SK-N-SH (cell line): ENCODE results near the gene NCAPH2. TPM values are rescaled to one million over a fixed set of nuclear protein-coding genes. Genes with fewer than 3 reads are reported as not detected.

ENCODE experiments used
- CTCF ChIA-PET: fragments of 300-600, 350-600 bp; formaldehyde crosslinking; extraction: SDS; loops from one replicate; lab custom pipeline; 2021; lab: Yijun Ruan, JAX
- POLR2A ChIA-PET: fragments of 350-600 bp; sonication (Branson Sonifier 250); formaldehyde crosslinking; extraction: SDS; loops from one replicate; lab custom pipeline; 2020; ENCODE audit warnings: antibody characterized with exemption, inconsistent platforms; lab: Yijun Ruan, JAX
- DNase-seq: peaks from one replicate; pipeline ENCODE4 v3.0.0; 2012
- H2AFZ ChIP-seq: fragments of 200-600 bp; sonication (generic); 2 replicates; pipeline ENCODE4 v1.8.1; 2016; ENCODE audit warnings: antibody characterized with exemption, mild to moderate bottlenecking, low read depth
- H3F3A ChIP-seq: fragments of 200-600 bp; sonication (generic); replicated peaks from 2 replicates; pipeline ENCODE3; 2016; ENCODE audit warnings: antibody characterized with exemption, mild to moderate bottlenecking; ENCODE audit not compliant: insufficient read depth
- H3K27ac ChIP-seq, 2 experiments: fragments of 200-500 bp in 1 of 2; fragments of 200-600 bp in 1 of 2; sonication (Bioruptor generic) in 1 of 2; sonication (generic), shearing (Covaris generic) in 1 of 2; 2 replicates each; pipeline versions ENCODE4 v1.5.1 to v1.6.1; 2014 to 2016; ENCODE audit warnings: low read depth in 2 of 2, inconsistent platforms in 1 of 2, low read length in 1 of 2, mild to moderate bottlenecking in 1 of 2, mixed read lengths in 1 of 2
- H3K27me3 ChIP-seq: fragments of 200-600 bp; sonication (generic), shearing (Covaris generic); 2 replicates; pipeline ENCODE4 v1.6.1; 2016; ENCODE audit warnings: mixed run types; ENCODE audit not compliant: insufficient read depth
- H3K36me3 ChIP-seq, 2 experiments: fragments of 200-500 bp in 1 of 2; fragments of 200-600 bp in 1 of 2; sonication (Bioruptor generic) in 1 of 2; sonication (generic) in 1 of 2; replicated peaks in 1 of 2; 2 replicates each; pipeline versions ENCODE3 to v1.5.1; 2014 to 2016; ENCODE audit warnings: low read length in 1 of 2, mild to moderate bottlenecking in 1 of 2; ENCODE audit not compliant: insufficient read depth in 2 of 2, control insufficient read depth in 1 of 2
- H3K4me1 ChIP-seq, 2 experiments: fragments of 200-500 bp in 1 of 2; fragments of 200-600 bp in 1 of 2; sonication (Bioruptor generic) in 1 of 2; sonication (generic), shearing (Covaris generic) in 1 of 2; 2 replicates each; pipeline versions ENCODE4 v1.5.1 to v1.6.1; 2014 to 2016; ENCODE audit warnings: low read depth in 1 of 2, low read length in 1 of 2, mixed run types in 1 of 2; ENCODE audit not compliant: insufficient read depth in 2 of 2, control insufficient read depth in 1 of 2
- H3K4me2 ChIP-seq: fragments of 200-600 bp; sonication (generic), shearing (Covaris generic); 2 replicates; pipeline ENCODE4 v1.6.1; 2017; ENCODE audit warnings: mixed run types
- H3K4me3 ChIP-seq, 2 experiments: fragments of 200-500 bp in 1 of 2; fragments of 200-600 bp in 1 of 2; sonication (Bioruptor generic) in 1 of 2; sonication (generic), shearing (Covaris generic) in 1 of 2; 2 replicates each; pipeline versions ENCODE4 v1.5.1 to v1.8.1; 2014 to 2016; ENCODE audit warnings: low read depth in 2 of 2, inconsistent platforms in 1 of 2, low read length in 1 of 2, mild to moderate bottlenecking in 1 of 2, mixed read lengths in 1 of 2, moderate library complexity in 1 of 2
- H3K79me2 ChIP-seq: fragments of 200-600 bp; sonication (generic); 2 replicates; pipeline ENCODE4 v1.8.1; 2017; ENCODE audit warnings: mild to moderate bottlenecking; ENCODE audit not compliant: insufficient read depth
- H3K9ac ChIP-seq: fragments of 200-600 bp; sonication (generic); 2 replicates; pipeline ENCODE4 v1.6.1; 2017; ENCODE audit warnings: mixed run types
- H3K9me2 ChIP-seq: fragments of 200-600 bp; sonication (generic); 2 replicates; pipeline ENCODE4 v1.6.1; 2017; ENCODE audit warnings: mixed run types
- H3K9me3 ChIP-seq: fragments of 200-600 bp; sonication (generic); 2 replicates; pipeline ENCODE4 v1.6.1; 2017; ENCODE audit warnings: mixed run types, mild to moderate bottlenecking, moderate library complexity
- H4K20me1 ChIP-seq: fragments of 200-600 bp; sonication (generic); 2 replicates; pipeline ENCODE4 v1.6.1; 2017; ENCODE audit warnings: mild to moderate bottlenecking, mixed run types; ENCODE audit not compliant: insufficient read depth
- CHD2 ChIP-seq: fragments of 150-350 bp; IDR thresholded peaks from 2 replicates; pipeline ENCODE4 v1.6.1; 2018; ENCODE audit warnings: low read length; ENCODE audit not compliant: partially characterized antibody
- ELF1 ChIP-seq: IDR thresholded peaks from 2 replicates; pipeline ENCODE4 v1.4.0; 2012
- EP300 ChIP-seq, 2 experiments: IDR thresholded peaks; 2 replicates each; pipeline versions ENCODE4 v1.4.0 to v1.6.1; 2012; ENCODE audit warnings: borderline replicate concordance in 1 of 2, low read depth in 1 of 2, low read length in 1 of 2
- FOXM1 ChIP-seq: IDR thresholded peaks from 2 replicates; pipeline ENCODE4 v1.4.0; 2012; ENCODE audit warnings: low read depth, mild to moderate bottlenecking
- GABPA ChIP-seq: IDR thresholded peaks from 2 replicates; pipeline ENCODE4 v1.4.0; 2012; ENCODE audit warnings: low read depth, mild to moderate bottlenecking
- MAX ChIP-seq: IDR thresholded peaks from 2 replicates; pipeline ENCODE4 v1.4.0; 2012; ENCODE audit warnings: low read depth
- MEF2A ChIP-seq: IDR thresholded peaks from 2 replicates; pipeline ENCODE4 v1.4.0; 2012; ENCODE audit warnings: low read depth, borderline replicate concordance
- MXI1 ChIP-seq: IDR thresholded peaks from 2 replicates; pipeline ENCODE4 v1.6.1; 2012; ENCODE audit warnings: mild to moderate bottlenecking, low read depth, low read length, improper control_type of control experiment
- NRF1 ChIP-seq: IDR thresholded peaks from 2 replicates; pipeline ENCODE4 v1.6.1; 2012; ENCODE audit warnings: low read depth, mild to moderate bottlenecking, low read length
- RCOR1 ChIP-seq: fragments of 150-350 bp; IDR thresholded peaks from 2 replicates; pipeline ENCODE4 v1.6.1; 2017; ENCODE audit warnings: antibody characterized with exemption, low read length
- REST ChIP-seq: IDR thresholded peaks from 2 replicates; pipeline ENCODE4 v1.6.1; 2012; ENCODE audit warnings: mild to moderate bottlenecking, low read depth, low read length, moderate library complexity
- RFX5 ChIP-seq: IDR thresholded peaks from 2 replicates; pipeline ENCODE4 v1.6.1; 2012; ENCODE audit warnings: mild to moderate bottlenecking, improper control_type of control experiment, low read length
- SMC3 ChIP-seq: IDR thresholded peaks from 2 replicates; pipeline ENCODE4 v1.6.1; 2012; ENCODE audit warnings: low read depth, low read length, improper control_type of control experiment
- TAF1 ChIP-seq: IDR thresholded peaks from 2 replicates; pipeline ENCODE4 v1.6.1; 2012; ENCODE audit warnings: low read depth, mild to moderate bottlenecking, low read length, moderate library complexity, borderline replicate concordance
- TEAD4 ChIP-seq: IDR thresholded peaks from 2 replicates; pipeline ENCODE4 v1.4.0; 2012; ENCODE audit warnings: mild to moderate bottlenecking, borderline replicate concordance; ENCODE audit not compliant: insufficient read depth
- USF1 ChIP-seq: IDR thresholded peaks from 2 replicates; pipeline ENCODE4 v1.4.0; 2012; ENCODE audit warnings: low read depth, borderline replicate concordance
- YY1 ChIP-seq: IDR thresholded peaks from 2 replicates; pipeline ENCODE4 v1.4.0; 2012; ENCODE audit warnings: low read depth, mild to moderate bottlenecking
- WGBS: methylation state at CpG from one replicate; pipeline ENCODE4 v1.1.6; 2017; ENCODE audit warnings: low lambda C conversion rate; 5-methylcytosine and 5-hydroxymethylcytosine counted together
- polyA plus RNA-seq, 3 experiments: library from polyadenylated mRNA; depleted of rRNA; stranded (reverse); fragments of >200 nt; gene quantifications; 2 replicates each; pipeline ENCODE4 v1.2.3, GENCODE V29; 2012

NCAPH2 gene
- polyA plus RNA-seq, 1 of the 3 experiments (the other 2 are of a cell fraction), result 22.4 TPM

GRCh38 chr22:50473855-50474671 is 34.0 kb upstream of the NCAPH2 start:
- Histone ChIP-seq H3K4me3 (peak overlapping the region; percentile 77 to 88), H3K4me1 (peaks cover 4 to 39% of the 10 kb centered on the region in 2 experiments; a peak in 2 of 4 replicates), H2AFZ (no peak overlapping the region), H4K20me1 (peaks cover 52% of the 10 kb centered on the region), H3K79me2 (peaks cover 53% of the 10 kb centered on the region), H3K9me3 (no peaks in the 10 kb centered on the region), H3K9ac (peak overlapping the region; percentile 64), H3K9me2 (no peaks in the 10 kb centered on the region), H3K27ac (peak overlapping the region in 1 of 2 experiments; percentile 38; a peak in 2 of 4 replicates), H3F3A (no peaks in the 10 kb centered on the region), H3K27me3 (no peaks in the 10 kb centered on the region), H3K36me3 (peaks cover 0 to 2% of the 10 kb centered on the region in 2 experiments), H3K4me2 (peak overlapping the region; percentile 87)
- DNase-seq, result peak; percentile 81
- no peak for TF ChIP-seq GABPA
- TF ChIP-seq USF1, result no peak
- TF ChIP-seq MXI1, result peak; percentile 55
- peak; percentile 5; the same call in 1 of the 2 replicates for TF ChIP-seq MAX
- WGBS, result 7% methylated on average over 5 of the region's 62 CpGs
- CTCF ChIA-PET, result interaction anchor here (1.2 to 5.1 kb wide), 2 partner anchors 24 to 230 kb away, joined by 3 to 24 read pairs; no protein-coding TSS in a partner anchor
- POLR2A ChIA-PET, result interaction anchor here (1.0 to 1.3 kb wide), 2 partner anchors 36 to 51 kb away, joined by 3 to 8 read pairs; partner anchors contain the start of gene SCO2

- peaks cover 0 to 2% of the 10 kb centered on the region in 2 experiments for H3K36me3 ChIP-seq
- peak within 1 kb of the TSS; percentile 76 for H3K9ac ChIP-seq
- ChIA-PET CTCF (interaction anchor here (0.6 to 5.1 kb wide), 5 partner anchors 9 to 231 kb away, joined by 3 to 24 read pairs (median 3); no protein-coding TSS in a partner anchor), POLR2A (interaction anchor here (1.0 kb wide), 1 partner anchor 37 kb away, joined by 3 read pairs; no protein-coding TSS in a partner anchor)
- H3K9me2 ChIP-seq, result no peaks in the 10 kb centered on the region
- H4K20me1 ChIP-seq, result peaks cover 42% of the 10 kb centered on the region
- H3F3A ChIP-seq, result no peaks in the 10 kb centered on the region
- H3K4me1 ChIP-seq, result peaks cover under 1 to 39% of the 10 kb centered on the region in 2 experiments; a peak in 2 of 4 replicates
- H2AFZ ChIP-seq, result peak within 1 kb of the TSS; percentile 92
- H3K9me3 ChIP-seq, result no peaks in the 10 kb centered on the region
- H3K4me2 ChIP-seq, result peak within 1 kb of the TSS; percentile 90
- DNase-seq, result peak; percentile 100
- peak within 1 kb of the TSS; percentile 77 to 88 for H3K4me3 ChIP-seq
- no peaks in the 10 kb centered on the region for H3K27me3 ChIP-seq
- H3K27ac ChIP-seq, result peak within 1 kb of the TSS; percentile 38 to 72; a peak in 2 of 4 replicates
- H3K79me2 ChIP-seq, result peaks cover 43% of the 10 kb centered on the region
- WGBS, result 11% methylated on average over 9 of the region's 97 CpGs
- TF ChIP-seq USF1 (no peak), RFX5 (no peak), YY1 (0 out of 2 replicates have a peak, but pooled peaks have one; percentile 19), ELF1 (no peak), RCOR1 (no peak), EP300 (IDR thresholded peaks at IDR 0.05; ENCODE audit: borderline replicate concordance in 1 of 2, low read depth in 1 of 2, low read length in 1 of 2) (no peak), REST (no peak), GABPA (no peak), CHD2 (peak; percentile 6), NRF1 (peak; percentile 87), SMC3 (no peak), TAF1 (peak; percentile 56; the same call in 1 of the 2 replicates), FOXM1 (no peak), TEAD4 (no peak), MEF2A (no peak)
These were observed 33.0 kb upstream of the NCAPH2 start, which contains the start of gene SBF1 for GRCh38 chr22:50474710-50475651. Gene SBF1, minus strand, starts transcription at chr22:50475035. Its CDS starts 195 bp downstream, at chr22:50474840.
